ENCODE data around the gene TSC1. TPM values are rescaled to one million over a fixed set of nuclear protein-coding genes. Genes with fewer than 3 reads are reported as not detected.
A peak's percentile ranks its signal among the peaks of the same experiment; 100 is the strongest.

The TSC1 gene
- total and polyA plus RNA-seq, 2 experiments from 2014 or later: 18.8 to 22.4 TPM

- Histone ChIP-seq H3K9me2 (ENCODE audit: insufficient read depth) (no peaks in the 10 kb centered on the region), H3K9me3 (ENCODE audit: low read depth) (no peaks in the 10 kb centered on the region), H3F3A (ENCODE audit: insufficient read depth) (peaks cover 13% of the 10 kb centered on the region), H4K20me1 (ENCODE audit: insufficient read depth) (no peaks in the 10 kb centered on the region), H3K27ac (no peak overlapping the region), H3K4me1 (ENCODE audit: insufficient read depth) (no peaks in the 10 kb centered on the region), H3K4me2 (ENCODE audit: unreplicated experiment) (no peak overlapping the region), H3K9ac (no peak overlapping the region), H2AFZ (no peak overlapping the region), H3K27me3 (replicated peaks; ENCODE audit: insufficient read depth) (no peaks in the 10 kb centered on the region), H3K79me2 (ENCODE audit: insufficient read depth) (no peaks in the 10 kb centered on the region), H3K36me3 (ENCODE audit: low read depth) (peaks cover 52% of the 10 kb centered on the region), H3K4me3 (no peak overlapping the region)
- TF ChIP-seq EZH2 (IDR thresholded peaks at IDR 0.05; ENCODE audit: insufficient read depth, poor library complexity, severe bottlenecking) (no peak), EZH2phosphoT487 (IDR thresholded peaks at IDR 0.05; ENCODE audit: insufficient read depth, low read depth) (no peak)
- in situ Hi-C loops (cut with MboI): no loop called here
- 41 to 42% methylated on average over 11 of the region's 11 CpGs for WGBS, 2 experiments (ENCODE audit: low coverage in 1 of 2, low lambda C conversion rate in 2 of 2, missing lambda C conversion rate in 2 of 2)
- peak; percentile 93 for DNase-seq
Observed at GRCh38 chr9:132901858-132902831, 42.3 kb downstream of the TSC1 start.

GRCh38 chr9:132898051-132898450 lies 46.4 kb downstream of the TSC1 start:
- H3K79me2 ChIP-seq (ENCODE audit: insufficient read depth): no peaks in the 10 kb centered on the region
- no peaks in the 10 kb centered on the region for H3K9me2 ChIP-seq (ENCODE audit: insufficient read depth)
- H2AFZ ChIP-seq: no peak overlapping the region
- peaks cover 11% of the 10 kb centered on the region for H3F3A ChIP-seq (ENCODE audit: insufficient read depth)
- no peaks in the 10 kb centered on the region for H3K27me3 ChIP-seq (replicated peaks; ENCODE audit: insufficient read depth)
- H3K4me2 ChIP-seq (ENCODE audit: unreplicated experiment): no peak overlapping the region
- TF ChIP-seq EZH2 (IDR thresholded peaks at IDR 0.05; ENCODE audit: insufficient read depth, poor library complexity, severe bottlenecking): no peak
- TF ChIP-seq EZH2phosphoT487 (IDR thresholded peaks at IDR 0.05; ENCODE audit: insufficient read depth, low read depth): no peak
- no peaks in the 10 kb centered on the region for H4K20me1 ChIP-seq (ENCODE audit: insufficient read depth)
- no peak for DNase-seq
- H3K9me3 ChIP-seq (ENCODE audit: low read depth): no peaks in the 10 kb centered on the region
- H3K4me3 ChIP-seq: no peak overlapping the region
- no peak overlapping the region for H3K9ac ChIP-seq
- 87 to 89% methylated on average over 7 of the region's 7 CpGs for WGBS, 2 experiments (ENCODE audit: low coverage in 1 of 2, low lambda C conversion rate in 2 of 2, missing lambda C conversion rate in 2 of 2)
- no peaks in the 10 kb centered on the region for H3K4me1 ChIP-seq (ENCODE audit: insufficient read depth)
- in situ Hi-C loops (cut with MboI): no loop called here
- H3K36me3 ChIP-seq (ENCODE audit: low read depth): peaks cover 46% of the 10 kb centered on the region
- H3K27ac ChIP-seq: no peak overlapping the region

DNA sequence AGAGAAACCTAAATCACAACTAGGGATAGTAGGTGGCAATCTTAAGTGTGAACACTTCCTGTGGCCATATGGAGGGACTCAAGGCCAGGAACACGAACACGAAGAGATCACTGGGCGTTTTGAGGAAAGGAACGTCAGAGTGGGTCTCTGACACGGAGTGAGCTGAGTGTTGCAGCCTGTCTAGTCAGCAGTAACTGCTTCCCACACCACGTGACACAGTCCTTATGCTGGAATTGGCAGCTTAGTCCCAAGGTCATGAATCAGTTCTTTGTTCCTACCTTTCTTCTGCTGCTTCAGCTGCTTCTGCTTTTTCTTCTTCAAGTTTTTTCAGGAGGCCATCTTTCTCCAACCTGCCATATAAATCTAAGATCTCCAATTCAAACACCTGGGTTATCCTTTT lies 47.5 kb downstream of the TSC1 start:
- no peak overlapping the region for H2AFZ ChIP-seq
- no peaks in the 10 kb centered on the region for H3F3A ChIP-seq (ENCODE audit: insufficient read depth)
- no peaks in the 10 kb centered on the region for H3K79me2 ChIP-seq (ENCODE audit: insufficient read depth)
- peak; percentile 9 for DNase-seq
- no peak overlapping the region for H3K27ac ChIP-seq
- H4K20me1 ChIP-seq (ENCODE audit: insufficient read depth): no peaks in the 10 kb centered on the region
- H3K9ac ChIP-seq: no peak overlapping the region
- H3K4me1 ChIP-seq (ENCODE audit: insufficient read depth): no peaks in the 10 kb centered on the region
- in situ Hi-C loops (cut with MboI): no loop called here
- TF ChIP-seq EZH2phosphoT487 (IDR thresholded peaks at IDR 0.05; ENCODE audit: insufficient read depth, low read depth) (no peak), EZH2 (IDR thresholded peaks at IDR 0.05; ENCODE audit: insufficient read depth, poor library complexity, severe bottlenecking) (no peak)
- whole genome bisulfite sequencing, 2 experiments (ENCODE audit: low coverage in 1 of 2, low lambda C conversion rate in 2 of 2, missing lambda C conversion rate in 2 of 2): 75 to 77% methylated on average over 6 of the region's 6 CpGs
- H3K4me3 ChIP-seq: no peak overlapping the region
- H3K4me2 ChIP-seq (ENCODE audit: unreplicated experiment): no peak overlapping the region
- H3K36me3 ChIP-seq (ENCODE audit: low read depth): peaks cover 40% of the 10 kb centered on the region
- H3K9me2 ChIP-seq (ENCODE audit: insufficient read depth): no peaks in the 10 kb centered on the region
- H3K27me3 ChIP-seq (replicated peaks; ENCODE audit: insufficient read depth): no peaks in the 10 kb centered on the region
- no peaks in the 10 kb centered on the region for H3K9me3 ChIP-seq (ENCODE audit: low read depth)

GRCh38 chr9:132896264-132896663 lies 48.2 kb downstream of the TSC1 start:
- no peak overlapping the region for H2AFZ ChIP-seq
- no peaks in the 10 kb centered on the region for H3K9me2 ChIP-seq (ENCODE audit: insufficient read depth)
- no peaks in the 10 kb centered on the region for H4K20me1 ChIP-seq (ENCODE audit: insufficient read depth)
- no peak for TF ChIP-seq EZH2phosphoT487 (IDR thresholded peaks at IDR 0.05; ENCODE audit: insufficient read depth, low read depth)
- TF ChIP-seq EZH2 (IDR thresholded peaks at IDR 0.05; ENCODE audit: insufficient read depth, poor library complexity, severe bottlenecking): no peak
- no peak overlapping the region for H3K9ac ChIP-seq
- no peaks in the 10 kb centered on the region for H3K27me3 ChIP-seq (replicated peaks; ENCODE audit: insufficient read depth)
- H3K79me2 ChIP-seq (ENCODE audit: insufficient read depth): no peaks in the 10 kb centered on the region
- H3K4me1 ChIP-seq (ENCODE audit: insufficient read depth): no peaks in the 10 kb centered on the region
- no peak overlapping the region for H3K4me3 ChIP-seq
- no peaks in the 10 kb centered on the region for H3K9me3 ChIP-seq (ENCODE audit: low read depth)
- in situ Hi-C loops (cut with MboI): no loop called here
- H3K27ac ChIP-seq: no peak overlapping the region
- H3F3A ChIP-seq (ENCODE audit: insufficient read depth): no peaks in the 10 kb centered on the region
- WGBS, 2 experiments (ENCODE audit: low coverage in 1 of 2, low lambda C conversion rate in 2 of 2, missing lambda C conversion rate in 2 of 2): 86 to 88% methylated on average over 13 of the region's 13 CpGs
- H3K4me2 ChIP-seq (ENCODE audit: unreplicated experiment): no peak overlapping the region
- peaks cover 36% of the 10 kb centered on the region for H3K36me3 ChIP-seq (ENCODE audit: low read depth)
- no peak for DNase-seq

All from GM23248 (cell line).